SK-N-SH treated with all-trans-retinoic acid at 6 μM for 48 hours (cell line): Measurements from ENCODE around the gene TNK1.

ENCODE experiments used
- ATAC-seq: fragments of 200-7000 bp; cut with Tn5 transposase; 3 replicates; pipeline ENCODE4 v1.9.1; 2020; ENCODE audit warnings: mild to moderate bottlenecking, moderate library complexity
- ARNTL ChIP-seq: fragments of 450-650 bp; formaldehyde crosslinking; IDR thresholded peaks from 2 replicates; pipeline ENCODE4 v1.5.0; 2020; ENCODE audit warnings: low read depth, mild to moderate bottlenecking, moderate library complexity, borderline replicate concordance
- BACH2 ChIP-seq: fragments of 250-450 bp; sonication (Bioruptor Pico); IDR thresholded peaks from 2 replicates; pipeline ENCODE4 v1.9.0; 2021; ENCODE audit warnings: mild to moderate bottlenecking, borderline replicate concordance
- CSDC2 ChIP-seq: fragments of 250-450 bp; sonication (Bioruptor Pico); IDR thresholded peaks from 2 replicates; pipeline ENCODE4 v1.5.0; 2020; ENCODE audit warnings: mild to moderate bottlenecking, moderate library complexity
- ESRRG ChIP-seq: fragments of 250-450 bp; sonication (Bioruptor Pico); IDR thresholded peaks from 2 replicates; pipeline ENCODE4 v1.6.1; 2021; ENCODE audit warnings: mild to moderate bottlenecking
- GLIS3 ChIP-seq: fragments of 250-450 bp; sonication (Bioruptor Pico); IDR thresholded peaks from 2 replicates; pipeline ENCODE4 v1.5.0; 2020; ENCODE audit warnings: mild to moderate bottlenecking, moderate library complexity
- ISL1 ChIP-seq: fragments of 250-450 bp; sonication (Bioruptor Pico); IDR thresholded peaks from 2 replicates; pipeline ENCODE4 v2.1.2; 2022; ENCODE audit warnings: mild to moderate bottlenecking, moderate library complexity
- PPARA ChIP-seq: fragments of 250-450 bp; sonication (Bioruptor Pico); IDR thresholded peaks from 2 replicates; pipeline ENCODE4 v1.5.0; 2020; ENCODE audit warnings: mild to moderate bottlenecking, borderline replicate concordance
- RARB ChIP-seq: fragments of 250-450 bp; sonication (Bioruptor Pico); IDR thresholded peaks from 2 replicates; pipeline ENCODE4 v1.8.0; 2021; ENCODE audit warnings: mild to moderate bottlenecking, moderate library complexity
- SNAI2 ChIP-seq: fragments of 250-450 bp; sonication (Bioruptor Pico); IDR thresholded peaks from 2 replicates; pipeline ENCODE4 v1.5.0; 2020; ENCODE audit warnings: mild to moderate bottlenecking, moderate library complexity
- TCF4 ChIP-seq: fragments of 250-450 bp; sonication (Bioruptor Pico); IDR thresholded peaks from 2 replicates; pipeline ENCODE4 v1.8.0; 2021; ENCODE audit warnings: mild to moderate bottlenecking, moderate library complexity, borderline replicate concordance
- TOX ChIP-seq: fragments of 250-450 bp; sonication (Bioruptor Pico); IDR thresholded peaks from 2 replicates; pipeline ENCODE4 v1.8.0; 2021; ENCODE audit warnings: mild to moderate bottlenecking, moderate library complexity, borderline replicate concordance
- ZC3H10 ChIP-seq: fragments of 250-450 bp; sonication (Bioruptor Pico); IDR thresholded peaks from 2 replicates; pipeline ENCODE4 v1.5.1; 2021; ENCODE audit warnings: mild to moderate bottlenecking, moderate library complexity
- ZFP3 ChIP-seq: fragments of 250-450 bp; sonication (Bioruptor Pico); IDR thresholded peaks from 2 replicates; pipeline ENCODE4 v1.5.0; 2020; ENCODE audit warnings: mild to moderate bottlenecking, moderate library complexity
- ZFP30 ChIP-seq: fragments of 450-650 bp; formaldehyde crosslinking; IDR thresholded peaks from 2 replicates; pipeline ENCODE4 v1.5.0; 2022; ENCODE audit warnings: mild to moderate bottlenecking, moderate library complexity
- ZNF70 ChIP-seq: fragments of 450-650 bp; formaldehyde crosslinking; IDR thresholded peaks from 2 replicates; pipeline ENCODE4 v1.5.0; 2020; ENCODE audit warnings: mild to moderate bottlenecking, moderate library complexity
- ZNF8 ChIP-seq: fragments of 450-650 bp; formaldehyde crosslinking; IDR thresholded peaks from 2 replicates; pipeline ENCODE4 v1.5.0; 2020; ENCODE audit warnings: mild to moderate bottlenecking, moderate library complexity
- TF ChIP-seq, protein P1 (sequence below): fragments of 250-450 bp; sonication (Bioruptor Pico); IDR thresholded peaks from 2 replicates; pipeline ENCODE4 v1.5.1; 2020; ENCODE audit warnings: low read depth, mild to moderate bottlenecking, moderate library complexity
- TF ChIP-seq, protein P2 (sequence below): fragments of 250-450 bp; sonication (Bioruptor Pico); IDR thresholded peaks from 2 replicates; pipeline ENCODE4 v1.5.0; 2020; ENCODE audit warnings: mild to moderate bottlenecking, moderate library complexity
- TF ChIP-seq, protein P3 (sequence below): fragments of 250-450 bp; sonication (Bioruptor Pico); IDR thresholded peaks from 2 replicates; pipeline ENCODE4 v1.8.0; 2021; ENCODE audit warnings: low read depth, mild to moderate bottlenecking, moderate library complexity, borderline replicate concordance
- TF ChIP-seq, protein P4 (sequence below): fragments of 250-450 bp; sonication (Bioruptor Pico); IDR thresholded peaks from 2 replicates; pipeline ENCODE4 v1.8.0; 2020; ENCODE audit warnings: mild to moderate bottlenecking, moderate library complexity, borderline replicate concordance

TNK1 gene

DNA sequence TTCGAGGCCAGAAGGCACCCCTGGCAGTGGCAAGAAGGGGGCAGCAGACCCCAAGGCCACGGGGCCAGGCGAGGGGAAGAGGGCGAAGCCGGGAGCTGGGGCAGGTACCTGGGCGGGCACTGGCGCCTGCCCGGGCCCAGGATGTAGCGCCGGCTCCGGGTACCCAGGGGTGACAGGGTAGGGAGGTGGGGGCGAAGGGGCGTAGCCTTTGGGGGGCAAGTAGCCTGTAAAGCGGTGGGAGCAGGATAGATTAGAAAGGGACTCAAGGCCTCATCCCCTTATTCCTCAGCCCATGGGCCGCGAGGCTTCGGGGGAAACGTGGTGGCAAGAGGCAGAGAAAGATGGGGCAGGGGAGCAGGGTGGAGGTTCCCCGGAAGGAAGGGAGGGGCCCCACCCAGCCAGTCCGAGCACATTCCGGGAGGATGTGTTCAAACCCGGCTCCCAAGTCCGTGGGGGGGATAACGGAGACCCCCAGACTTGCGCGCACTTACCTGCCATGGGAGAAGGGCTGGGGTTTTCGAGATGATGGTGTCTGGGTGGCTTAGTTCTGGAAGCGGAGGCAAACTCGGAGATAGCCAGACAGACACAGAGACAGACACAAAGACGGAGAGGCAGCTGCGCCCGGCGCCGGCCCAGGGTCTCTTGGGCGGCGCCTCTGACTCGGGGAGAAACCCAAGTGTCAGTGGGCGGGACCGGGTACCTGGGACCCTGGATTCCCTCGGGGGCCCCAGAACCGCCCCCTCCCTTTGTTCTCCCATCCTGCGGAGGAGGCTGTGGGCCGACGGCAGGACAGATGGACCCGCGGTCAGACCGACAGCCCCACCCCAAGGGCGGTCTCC, 12.9 kb downstream of the TNK1 start:
- peak; percentile 49 for ATAC-seq
- TF ChIP-seq ESRRG = no peak
- TF ChIP-seq TOX = no peak
- TF ChIP-seq, protein P1, sequence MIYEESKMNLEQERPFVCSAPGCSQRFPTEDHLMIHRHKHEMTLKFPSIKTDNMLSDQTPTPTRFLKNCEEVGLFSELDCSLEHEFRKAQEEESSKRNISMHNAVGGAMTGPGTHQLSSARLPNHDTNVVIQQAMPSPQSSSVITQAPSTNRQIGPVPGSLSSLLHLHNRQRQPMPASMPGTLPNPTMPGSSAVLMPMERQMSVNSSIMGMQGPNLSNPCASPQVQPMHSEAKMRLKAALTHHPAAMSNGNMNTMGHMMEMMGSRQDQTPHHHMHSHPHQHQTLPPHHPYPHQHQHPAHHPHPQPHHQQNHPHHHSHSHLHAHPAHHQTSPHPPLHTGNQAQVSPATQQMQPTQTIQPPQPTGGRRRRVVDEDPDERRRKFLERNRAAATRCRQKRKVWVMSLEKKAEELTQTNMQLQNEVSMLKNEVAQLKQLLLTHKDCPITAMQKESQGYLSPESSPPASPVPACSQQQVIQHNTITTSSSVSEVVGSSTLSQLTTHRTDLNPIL (CRISPR knock-in tag) = no peak
- TF ChIP-seq ZNF8 (CRISPR knock-in tag) = no peak
- TF ChIP-seq, protein P2, sequence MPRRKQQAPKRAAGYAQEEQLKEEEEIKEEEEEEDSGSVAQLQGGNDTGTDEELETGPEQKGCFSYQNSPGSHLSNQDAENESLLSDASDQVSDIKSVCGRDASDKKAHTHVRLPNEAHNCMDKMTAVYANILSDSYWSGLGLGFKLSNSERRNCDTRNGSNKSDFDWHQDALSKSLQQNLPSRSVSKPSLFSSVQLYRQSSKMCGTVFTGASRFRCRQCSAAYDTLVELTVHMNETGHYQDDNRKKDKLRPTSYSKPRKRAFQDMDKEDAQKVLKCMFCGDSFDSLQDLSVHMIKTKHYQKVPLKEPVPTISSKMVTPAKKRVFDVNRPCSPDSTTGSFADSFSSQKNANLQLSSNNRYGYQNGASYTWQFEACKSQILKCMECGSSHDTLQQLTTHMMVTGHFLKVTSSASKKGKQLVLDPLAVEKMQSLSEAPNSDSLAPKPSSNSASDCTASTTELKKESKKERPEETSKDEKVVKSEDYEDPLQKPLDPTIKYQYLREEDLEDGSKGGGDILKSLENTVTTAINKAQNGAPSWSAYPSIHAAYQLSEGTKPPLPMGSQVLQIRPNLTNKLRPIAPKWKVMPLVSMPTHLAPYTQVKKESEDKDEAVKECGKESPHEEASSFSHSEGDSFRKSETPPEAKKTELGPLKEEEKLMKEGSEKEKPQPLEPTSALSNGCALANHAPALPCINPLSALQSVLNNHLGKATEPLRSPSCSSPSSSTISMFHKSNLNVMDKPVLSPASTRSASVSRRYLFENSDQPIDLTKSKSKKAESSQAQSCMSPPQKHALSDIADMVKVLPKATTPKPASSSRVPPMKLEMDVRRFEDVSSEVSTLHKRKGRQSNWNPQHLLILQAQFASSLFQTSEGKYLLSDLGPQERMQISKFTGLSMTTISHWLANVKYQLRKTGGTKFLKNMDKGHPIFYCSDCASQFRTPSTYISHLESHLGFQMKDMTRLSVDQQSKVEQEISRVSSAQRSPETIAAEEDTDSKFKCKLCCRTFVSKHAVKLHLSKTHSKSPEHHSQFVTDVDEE (CRISPR knock-in tag) = no peak
- TF ChIP-seq ZC3H10 = no peak
- TF ChIP-seq TCF4 = no peak
- TF ChIP-seq ZFP30 (CRISPR knock-in tag) = no peak
- TF ChIP-seq PPARA (CRISPR knock-in tag) = no peak
- TF ChIP-seq BACH2 (CRISPR knock-in tag) = no peak
- TF ChIP-seq RARB (CRISPR knock-in tag) = no peak
- TF ChIP-seq, protein P3, sequence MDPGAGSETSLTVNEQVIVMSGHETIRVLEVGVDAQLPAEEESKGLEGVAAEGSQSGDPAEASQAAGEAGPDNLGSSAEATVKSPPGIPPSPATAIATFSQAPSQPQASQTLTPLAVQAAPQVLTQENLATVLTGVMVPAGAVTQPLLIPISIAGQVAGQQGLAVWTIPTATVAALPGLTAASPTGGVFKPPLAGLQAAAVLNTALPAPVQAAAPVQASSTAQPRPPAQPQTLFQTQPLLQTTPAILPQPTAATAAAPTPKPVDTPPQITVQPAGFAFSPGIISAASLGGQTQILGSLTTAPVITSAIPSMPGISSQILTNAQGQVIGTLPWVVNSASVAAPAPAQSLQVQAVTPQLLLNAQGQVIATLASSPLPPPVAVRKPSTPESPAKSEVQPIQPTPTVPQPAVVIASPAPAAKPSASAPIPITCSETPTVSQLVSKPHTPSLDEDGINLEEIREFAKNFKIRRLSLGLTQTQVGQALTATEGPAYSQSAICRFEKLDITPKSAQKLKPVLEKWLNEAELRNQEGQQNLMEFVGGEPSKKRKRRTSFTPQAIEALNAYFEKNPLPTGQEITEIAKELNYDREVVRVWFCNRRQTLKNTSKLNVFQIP (CRISPR knock-in tag) = no peak
- no peak for TF ChIP-seq GLIS3 (CRISPR knock-in tag)
- TF ChIP-seq, protein P4, sequence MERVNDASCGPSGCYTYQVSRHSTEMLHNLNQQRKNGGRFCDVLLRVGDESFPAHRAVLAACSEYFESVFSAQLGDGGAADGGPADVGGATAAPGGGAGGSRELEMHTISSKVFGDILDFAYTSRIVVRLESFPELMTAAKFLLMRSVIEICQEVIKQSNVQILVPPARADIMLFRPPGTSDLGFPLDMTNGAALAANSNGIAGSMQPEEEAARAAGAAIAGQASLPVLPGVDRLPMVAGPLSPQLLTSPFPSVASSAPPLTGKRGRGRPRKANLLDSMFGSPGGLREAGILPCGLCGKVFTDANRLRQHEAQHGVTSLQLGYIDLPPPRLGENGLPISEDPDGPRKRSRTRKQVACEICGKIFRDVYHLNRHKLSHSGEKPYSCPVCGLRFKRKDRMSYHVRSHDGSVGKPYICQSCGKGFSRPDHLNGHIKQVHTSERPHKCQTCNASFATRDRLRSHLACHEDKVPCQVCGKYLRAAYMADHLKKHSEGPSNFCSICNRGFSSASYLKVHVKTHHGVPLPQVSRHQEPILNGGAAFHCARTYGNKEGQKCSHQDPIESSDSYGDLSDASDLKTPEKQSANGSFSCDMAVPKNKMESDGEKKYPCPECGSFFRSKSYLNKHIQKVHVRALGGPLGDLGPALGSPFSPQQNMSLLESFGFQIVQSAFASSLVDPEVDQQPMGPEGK (CRISPR knock-in tag) = no peak
- no peak for TF ChIP-seq SNAI2 (CRISPR knock-in tag)
- no peak for TF ChIP-seq ZNF70
- no peak for TF ChIP-seq ARNTL (CRISPR knock-in tag)
- no peak for TF ChIP-seq ZFP3 (CRISPR knock-in tag)
- TF ChIP-seq CSDC2 (CRISPR knock-in tag) = no peak
- no peak for TF ChIP-seq ISL1 (CRISPR knock-in tag)

DNA sequence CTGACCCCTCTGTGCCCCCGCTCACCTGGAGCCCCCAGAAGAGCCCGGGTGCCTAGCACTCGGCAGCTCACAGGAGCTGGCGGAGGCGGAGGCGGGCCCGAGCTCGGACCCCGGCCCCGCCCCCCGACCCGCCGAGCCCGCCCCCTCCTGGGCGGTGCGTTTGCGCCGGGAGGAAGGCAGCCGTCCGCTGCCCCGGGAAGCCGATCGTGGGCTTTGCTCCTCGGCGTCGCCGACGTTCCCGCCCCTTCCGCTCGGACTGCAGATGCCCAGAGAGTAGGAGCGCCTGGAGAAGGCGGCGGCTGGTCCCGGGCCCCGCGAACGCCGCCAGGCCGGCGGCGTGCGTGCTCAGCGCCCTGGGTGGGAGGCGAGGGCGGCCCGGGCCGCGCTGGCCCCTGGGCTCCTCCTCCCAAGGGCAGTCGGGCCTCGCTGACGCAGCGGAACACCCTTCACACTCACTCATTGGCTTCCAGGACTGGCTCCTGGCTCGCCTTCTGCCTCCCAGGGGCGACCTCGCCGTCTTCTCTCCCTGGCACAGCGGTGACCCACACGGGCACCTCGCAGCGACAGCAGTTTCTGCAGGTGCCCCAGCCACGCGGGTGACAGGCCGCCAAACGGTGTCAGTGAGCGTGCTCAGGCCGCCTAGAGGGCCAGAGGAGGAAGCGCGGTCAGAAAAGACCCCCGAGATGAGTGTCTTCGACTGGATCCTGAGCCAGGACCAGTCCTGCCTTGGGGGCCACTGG, 13.7 kb downstream of the TNK1 start, which contains the start of gene PLSCR3:
Gene PLSCR3 (minus strand): TSS at position 74 of the 740 bp plus-strand sequence. CDS start 415 bp downstream, outside the sequence.
- ATAC-seq = peak; percentile 91
- TF ChIP-seq ZFP3 (CRISPR knock-in tag) (no peak), ISL1 (CRISPR knock-in tag) (no peak), SNAI2 (CRISPR knock-in tag) (0 out of 2 replicates have a peak, but pooled peaks have one; percentile 60), ZNF8 (CRISPR knock-in tag) (no peak)
- TF ChIP-seq, protein P3 (CRISPR knock-in tag) = no peak
- TF ChIP-seq, protein P4 (CRISPR knock-in tag) = no peak
- TF ChIP-seq, all 23 proteins: peak for 1
